Measurements from ENCODE around the gene MAMLD1.

The MAMLD1 gene

GRCh38 chrX:150489359-150490015 lies 126.4 kb downstream of the MAMLD1 start:
- H3K4me3 ChIP-seq (ENCODE audit: control insufficient read depth, low read depth, low read length) = no peak overlapping the region
- DNase-seq (ENCODE audit: low read depth) = no peak
- no peak for TF ChIP-seq CTCF (conservative IDR thresholded peaks at IDR 0.05; ENCODE audit: control insufficient read depth, insufficient read depth, low read depth, low read length)

- no peak overlapping the region for H3K4me3 ChIP-seq (ENCODE audit: control insufficient read depth, low read depth, low read length)
- TF ChIP-seq CTCF (conservative IDR thresholded peaks at IDR 0.05; ENCODE audit: control insufficient read depth, insufficient read depth, low read depth, low read length) = no peak
- no peak for DNase-seq (ENCODE audit: low read depth)
Observed at GRCh38 chrX:150495496-150495895, 132.4 kb downstream of the MAMLD1 start.

- no peak overlapping the region for H3K4me3 ChIP-seq (ENCODE audit: control insufficient read depth, low read depth, low read length)
- no peak for DNase-seq (ENCODE audit: low read depth)
- TF ChIP-seq CTCF (conservative IDR thresholded peaks at IDR 0.05; ENCODE audit: control insufficient read depth, insufficient read depth, low read depth, low read length) = no peak
Observed at GRCh38 chrX:150499240-150499639, 136.1 kb downstream of the MAMLD1 start.

GRCh38 chrX:150502091-150502490 lies 139.0 kb downstream of the MAMLD1 start:
- H3K4me3 ChIP-seq (ENCODE audit: control insufficient read depth, low read depth, low read length) = no peak overlapping the region
- no peak for DNase-seq (ENCODE audit: low read depth)
- TF ChIP-seq CTCF (conservative IDR thresholded peaks at IDR 0.05; ENCODE audit: control insufficient read depth, insufficient read depth, low read depth, low read length) = no peak

GRCh38 chrX:150502979-150503897 lies 140.1 kb downstream of the MAMLD1 start:
- no peak for DNase-seq (ENCODE audit: low read depth)

GRCh38 chrX:150503898-150504219 lies 140.7 kb downstream of the MAMLD1 start:
- no peak for DNase-seq (ENCODE audit: low read depth)
- no peak for TF ChIP-seq CTCF (conservative IDR thresholded peaks at IDR 0.05; ENCODE audit: control insufficient read depth, insufficient read depth, low read depth, low read length)
- H3K4me3 ChIP-seq (ENCODE audit: control insufficient read depth, low read depth, low read length) = no peak overlapping the region

More at GRCh38 chrX:150502979-150503897, 140.1 kb downstream of the MAMLD1 start:
- no peak for TF ChIP-seq CTCF (conservative IDR thresholded peaks at IDR 0.05; ENCODE audit: control insufficient read depth, insufficient read depth, low read depth, low read length)
- no peak overlapping the region for H3K4me3 ChIP-seq (ENCODE audit: control insufficient read depth, low read depth, low read length)

Measured in fibroblast of mammary gland (primary cell).